NCI-H2227 (cell line): ENCODE results near the gene OSGEP.

Experiments
- DNase-seq: peaks from one replicate; lab custom pipeline; 2025; ENCODE audit not compliant: unreplicated experiment; lab: John Stamatoyannopoulos, UW

Gene OSGEP

GRCh38 chr14:20434701-20435581 is 19.7 kb downstream of the OSGEP start:
- DNase-seq = peak; percentile 27

GRCh38 chr14:20429801-20430669 is 24.6 kb downstream of the OSGEP start:
- DNase-seq = no peak

GRCh38 chr14:20428802-20429201 is 25.8 kb downstream of the OSGEP start:
- DNase-seq = no peak

GRCh38 chr14:20428010-20428365 is 26.6 kb downstream of the OSGEP start:
- DNase-seq = no peak

GRCh38 chr14:20427231-20428009 is 27.2 kb downstream of the OSGEP start:
- peak; percentile 34 for DNase-seq

GRCh38 chr14:20424851-20425250 is 29.8 kb downstream of the OSGEP start:
- no peak for DNase-seq

GRCh38 chr14:20422886-20423285 is 31.7 kb downstream of the OSGEP start:
- no peak for DNase-seq

GRCh38 chr14:20421267-20421666 is 33.3 kb downstream of the OSGEP start:
- DNase-seq = no peak

- DNase-seq = no peak
Observed at GRCh38 chr14:20419419-20419818, 35.2 kb downstream of the OSGEP start.

GRCh38 chr14:20418501-20418909 is 36.1 kb downstream of the OSGEP start:
- DNase-seq = no peak

GRCh38 chr14:20417250-20418186 is 37.1 kb downstream of the OSGEP start:
- no peak for DNase-seq

- no peak for DNase-seq
Observed at GRCh38 chr14:20416223-20416622, 38.4 kb downstream of the OSGEP start.

GRCh38 chr14:20415782-20416206 is 38.8 kb downstream of the OSGEP start:
- DNase-seq = peak; percentile 54

- peak; percentile 18 for DNase-seq
Observed at GRCh38 chr14:20413744-20414082, 40.9 kb downstream of the OSGEP start.

- DNase-seq = peak; percentile 86
Observed at GRCh38 chr14:20412876-20413743, 41.5 kb downstream of the OSGEP start, which contains the start of gene TEP1. TEP1 (minus strand) TSS chr14:20413501; CDS start chr14:20408439, 5,062 bp downstream.

GRCh38 chr14:20412411-20412810 is 42.2 kb downstream of the OSGEP start:
- no peak for DNase-seq

GRCh38 chr14:20409226-20409625 is 45.4 kb downstream of the OSGEP start:
- no peak for DNase-seq

GRCh38 chr14:20403521-20403920 is 51.1 kb downstream of the OSGEP start:
- no peak for DNase-seq

GRCh38 chr14:20400965-20401593 is 53.5 kb downstream of the OSGEP start:
- DNase-seq = no peak
